ENCODE measurements around the gene CDC42EP4. TPM values are rescaled to one million over a fixed set of nuclear protein-coding genes. Genes with fewer than 3 reads are reported as not detected.

Gene CDC42EP4
- total RNA-seq, 2 donors from 2014 or later, result 35.4 to 56.0 TPM

Other genes with a start within 250 kb of the CDC42EP4 start
- gene SLC39A11, start 219.3 kb downstream of the CDC42EP4 start, total RNA-seq, result 10 to 100 TPM in 1 of 2 donors, 1 to 10 TPM in 1; 7.4 to 15.5 TPM
- gene SSTR2, start 147.0 kb downstream of the CDC42EP4 start, total RNA-seq, result 1 to 10 TPM in 1 of 2 donors, under 1 TPM in 1; 0.20 to 1.1 TPM
- 10 to 100 TPM; 17.3 to 21.3 TPM for gene COG1, start 118.9 kb downstream of the CDC42EP4 start, total RNA-seq
- not detected for gene CPSF4L, start 50.1 kb downstream of the CDC42EP4 start, total RNA-seq

Data from right atrium auricular region (tissue), 2 donors.